DND-41 (cell line): Measurements from ENCODE around the gene TMEM63C.

Experiments used
- ATAC-seq: fragments of 200-7000 bp; cut with Tn5 transposase; 3 replicates; pipeline ENCODE4 v1.9.1; 2021; ENCODE audit warnings: low read depth; ENCODE audit not compliant: insufficient read depth
- DNase-seq: peaks from one replicate; pipeline ENCODE4 v3.0.0-alpha.2; 2020
- H2AFZ ChIP-seq: 2 replicates; pipeline ENCODE4 v1.6.0; 2012; ENCODE audit warnings: low read depth, low read length
- H3K27ac ChIP-seq: 2 replicates; pipeline ENCODE4 v1.5.1; 2012; ENCODE audit warnings: low read length, inconsistent platforms
- H3K27me3 ChIP-seq: fragments of 200-600 bp; sonication (generic); 2 replicates; pipeline ENCODE4 v1.6.0; 2012; ENCODE audit warnings: low read length, mild to moderate bottlenecking, inconsistent platforms; ENCODE audit not compliant: insufficient read depth, poor library complexity
- H3K36me3 ChIP-seq: 2 replicates; pipeline ENCODE4 v1.5.1; 2012; ENCODE audit warnings: low read length, inconsistent platforms; ENCODE audit not compliant: insufficient read depth
- H3K4me1 ChIP-seq: 2 replicates; pipeline ENCODE4 v1.5.1; 2012; ENCODE audit warnings: mild to moderate bottlenecking, low read length; ENCODE audit not compliant: insufficient read depth
- H3K4me2 ChIP-seq: 2 replicates; pipeline ENCODE4 v1.6.0; 2012; ENCODE audit warnings: mild to moderate bottlenecking, moderate library complexity, low read length, inconsistent platforms; ENCODE audit not compliant: insufficient read depth
- H3K4me3 ChIP-seq, 2 experiments: fragments of 200-600 bp in 1 of 2; shearing (Covaris generic) in 1 of 2; 2 replicates each; pipeline ENCODE4 v1.5.1; 2012 to 2016; ENCODE audit warnings: inconsistent platforms in 2 of 2, low read length in 2 of 2, mild to moderate bottlenecking in 2 of 2, low read depth in 1 of 2, moderate library complexity in 1 of 2
- H3K79me2 ChIP-seq: 2 replicates; pipeline ENCODE4 v1.6.0; 2012; ENCODE audit warnings: low read length, inconsistent platforms; ENCODE audit not compliant: insufficient read depth
- H3K9ac ChIP-seq: 2 replicates; pipeline ENCODE4 v1.6.0; 2012; ENCODE audit warnings: low read depth, mild to moderate bottlenecking, inconsistent platforms, low read length, moderate library complexity
- H3K9me3 ChIP-seq: 2 replicates; pipeline ENCODE4 v1.5.1; 2012; ENCODE audit warnings: low read length, moderate library complexity, mild to moderate bottlenecking, inconsistent platforms; ENCODE audit not compliant: insufficient read depth, severe bottlenecking
- H4K20me1 ChIP-seq: 2 replicates; pipeline ENCODE4 v1.6.0; 2012; ENCODE audit warnings: low read length; ENCODE audit not compliant: insufficient read depth
- EZH2 ChIP-seq: IDR thresholded peaks from 3 replicates; pipeline ENCODE4 v1.6.1; 2012; ENCODE audit warnings: borderline replicate concordance, low read depth, mild to moderate bottlenecking, moderate library complexity, low read length, inconsistent platforms; ENCODE audit not compliant: severe bottlenecking
- TF ChIP-seq, protein P1 (sequence below): IDR thresholded peaks from 2 replicates; pipeline ENCODE4 v1.5.1; 2012; ENCODE audit warnings: borderline replicate concordance, low read length, moderate library complexity, mild to moderate bottlenecking; ENCODE audit not compliant: poor library complexity, severe bottlenecking; ENCODE audit errors: extremely low read depth

TMEM63C gene

GRCh38 chr14:77214216-77214615 is 32.6 kb downstream of the TMEM63C start:
- Histone ChIP-seq H3K36me3 (no peaks in the 10 kb centered on the region), H3K4me2 (no peak overlapping the region), H3K27ac (no peak overlapping the region), H3K4me1 (no peaks in the 10 kb centered on the region), H3K27me3 (peaks cover 6% of the 10 kb centered on the region), H3K9me3 (no peaks in the 10 kb centered on the region), H3K4me3 (no peak overlapping the region), H3K9ac (no peak overlapping the region), H2AFZ (no peak overlapping the region), H4K20me1 (peaks cover 3% of the 10 kb centered on the region; the same call in 1 of the 2 replicates), H3K79me2 (no peaks in the 10 kb centered on the region)
- DNase-seq (no peak), ATAC-seq (no peak)
- TF ChIP-seq EZH2, result no peak
- TF ChIP-seq, protein P1, sequence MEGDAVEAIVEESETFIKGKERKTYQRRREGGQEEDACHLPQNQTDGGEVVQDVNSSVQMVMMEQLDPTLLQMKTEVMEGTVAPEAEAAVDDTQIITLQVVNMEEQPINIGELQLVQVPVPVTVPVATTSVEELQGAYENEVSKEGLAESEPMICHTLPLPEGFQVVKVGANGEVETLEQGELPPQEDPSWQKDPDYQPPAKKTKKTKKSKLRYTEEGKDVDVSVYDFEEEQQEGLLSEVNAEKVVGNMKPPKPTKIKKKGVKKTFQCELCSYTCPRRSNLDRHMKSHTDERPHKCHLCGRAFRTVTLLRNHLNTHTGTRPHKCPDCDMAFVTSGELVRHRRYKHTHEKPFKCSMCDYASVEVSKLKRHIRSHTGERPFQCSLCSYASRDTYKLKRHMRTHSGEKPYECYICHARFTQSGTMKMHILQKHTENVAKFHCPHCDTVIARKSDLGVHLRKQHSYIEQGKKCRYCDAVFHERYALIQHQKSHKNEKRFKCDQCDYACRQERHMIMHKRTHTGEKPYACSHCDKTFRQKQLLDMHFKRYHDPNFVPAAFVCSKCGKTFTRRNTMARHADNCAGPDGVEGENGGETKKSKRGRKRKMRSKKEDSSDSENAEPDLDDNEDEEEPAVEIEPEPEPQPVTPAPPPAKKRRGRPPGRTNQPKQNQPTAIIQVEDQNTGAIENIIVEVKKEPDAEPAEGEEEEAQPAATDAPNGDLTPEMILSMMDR, result no peak

DNA sequence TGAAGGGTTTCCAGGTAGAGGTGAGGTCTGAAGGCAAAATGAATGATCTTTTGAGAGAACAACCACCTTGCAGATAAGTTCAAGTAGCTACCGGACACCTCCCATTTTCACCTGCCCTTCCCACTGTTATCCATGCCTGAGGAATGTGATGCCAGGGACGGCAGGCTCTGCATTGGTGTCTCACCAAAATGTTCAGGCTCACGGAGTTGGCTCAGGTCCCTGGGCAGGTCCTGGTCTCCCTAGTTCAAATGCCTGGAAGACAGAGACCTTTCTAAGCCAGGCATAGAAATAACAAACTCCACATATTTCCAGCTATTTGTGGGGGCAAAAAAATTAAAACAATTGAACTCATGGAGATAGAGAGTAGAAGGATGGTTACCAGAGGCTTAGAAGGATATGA is 36.0 kb downstream of the TMEM63C start:
- peaks cover 6% of the 10 kb centered on the region for H3K27me3 ChIP-seq
- H4K20me1 ChIP-seq, result peaks cover 5% of the 10 kb centered on the region; the same call in 1 of the 2 replicates
- ATAC-seq (no peak), DNase-seq (no peak)
- H3K4me2 ChIP-seq, result no peak overlapping the region
- TF ChIP-seq, protein P1, result no peak
- TF ChIP-seq EZH2, result no peak
- H3K4me3 ChIP-seq, result no peak overlapping the region
- no peak overlapping the region for H2AFZ ChIP-seq
- H3K27ac ChIP-seq, result no peak overlapping the region
- no peaks in the 10 kb centered on the region for H3K4me1 ChIP-seq
- no peak overlapping the region for H3K9ac ChIP-seq
- no peaks in the 10 kb centered on the region for H3K79me2 ChIP-seq
- H3K36me3 ChIP-seq, result no peaks in the 10 kb centered on the region
- H3K9me3 ChIP-seq, result no peaks in the 10 kb centered on the region

- no peaks in the 10 kb centered on the region for H3K9me3 ChIP-seq
- ATAC-seq, result no peak
- H2AFZ ChIP-seq, result no peak overlapping the region
- H3K79me2 ChIP-seq, result no peaks in the 10 kb centered on the region
- TF ChIP-seq EZH2, result no peak
- TF ChIP-seq, protein P1, result no peak
- peaks cover 5% of the 10 kb centered on the region; the same call in 1 of the 2 replicates for H4K20me1 ChIP-seq
- H3K9ac ChIP-seq, result no peak overlapping the region
- no peak for DNase-seq
- no peak overlapping the region for H3K27ac ChIP-seq
- no peak overlapping the region for H3K4me3 ChIP-seq
- H3K4me2 ChIP-seq, result no peak overlapping the region
- no peaks in the 10 kb centered on the region for H3K36me3 ChIP-seq
- H3K4me1 ChIP-seq, result no peaks in the 10 kb centered on the region
- H3K27me3 ChIP-seq, result peaks cover 6% of the 10 kb centered on the region
Observed at GRCh38 chr14:77219591-77219990, 38.0 kb downstream of the TMEM63C start.
